Epithelial cell of proximal tubule (primary cell): ENCODE results near the gene P4HA2. TPM values are rescaled to one million over a fixed set of nuclear protein-coding genes. Genes with fewer than 3 reads are reported as not detected.

Experiments used
- DNase-seq: peaks from one replicate; pipeline ENCODE4 v3.0.0-alpha.2; 2011; ENCODE audit warnings: low read depth
- H3K4me3 ChIP-seq: 2 replicates; pipeline ENCODE4 v1.5.1; 2011; ENCODE audit warnings: low read depth, mild to moderate bottlenecking, low read length
- CTCF ChIP-seq: conservative IDR thresholded peaks from 2 replicates; pipeline ENCODE4 v1.5.1; 2012; ENCODE audit warnings: low read depth, mild to moderate bottlenecking, low read length
- total RNA-seq: library from RNA; depleted of rRNA; stranded (reverse); fragments of >200 nt; gene quantifications from 2 replicates; pipeline ENCODE4 v1.2.3, GENCODE V29; 2015

P4HA2 gene
- total RNA-seq, 1 donor from 2014 or later, result 92.0 TPM

- no peak for TF ChIP-seq CTCF
- H3K4me3 ChIP-seq, result no peak overlapping the region
- no peak for DNase-seq
These were observed 19.9 kb downstream of the P4HA2 start for GRCh38 chr5:132207778-132208177.

GRCh38 chr5:132206782-132207181, 20.9 kb downstream of the P4HA2 start:
- no peak for DNase-seq
- no peak for TF ChIP-seq CTCF
- H3K4me3 ChIP-seq, result no peak overlapping the region

- DNase-seq, result no peak
- no peak for TF ChIP-seq CTCF
- no peak overlapping the region for H3K4me3 ChIP-seq
These were observed 22.1 kb downstream of the P4HA2 start for GRCh38 chr5:132205385-132206125.

GRCh38 chr5:132204371-132205135, 23.1 kb downstream of the P4HA2 start:
- no peak for DNase-seq
- no peak for TF ChIP-seq CTCF
- no peak overlapping the region for H3K4me3 ChIP-seq

GRCh38 chr5:132203916-132204315, 23.7 kb downstream of the P4HA2 start:
- no peak overlapping the region for H3K4me3 ChIP-seq
- no peak for DNase-seq
- no peak for TF ChIP-seq CTCF

GRCh38 chr5:132203464-132203818, 24.2 kb downstream of the P4HA2 start:
- no peak for DNase-seq
- H3K4me3 ChIP-seq, result no peak overlapping the region
- no peak for TF ChIP-seq CTCF
